ENCODE data around the gene IFI30.

IFI30 gene

DNA sequence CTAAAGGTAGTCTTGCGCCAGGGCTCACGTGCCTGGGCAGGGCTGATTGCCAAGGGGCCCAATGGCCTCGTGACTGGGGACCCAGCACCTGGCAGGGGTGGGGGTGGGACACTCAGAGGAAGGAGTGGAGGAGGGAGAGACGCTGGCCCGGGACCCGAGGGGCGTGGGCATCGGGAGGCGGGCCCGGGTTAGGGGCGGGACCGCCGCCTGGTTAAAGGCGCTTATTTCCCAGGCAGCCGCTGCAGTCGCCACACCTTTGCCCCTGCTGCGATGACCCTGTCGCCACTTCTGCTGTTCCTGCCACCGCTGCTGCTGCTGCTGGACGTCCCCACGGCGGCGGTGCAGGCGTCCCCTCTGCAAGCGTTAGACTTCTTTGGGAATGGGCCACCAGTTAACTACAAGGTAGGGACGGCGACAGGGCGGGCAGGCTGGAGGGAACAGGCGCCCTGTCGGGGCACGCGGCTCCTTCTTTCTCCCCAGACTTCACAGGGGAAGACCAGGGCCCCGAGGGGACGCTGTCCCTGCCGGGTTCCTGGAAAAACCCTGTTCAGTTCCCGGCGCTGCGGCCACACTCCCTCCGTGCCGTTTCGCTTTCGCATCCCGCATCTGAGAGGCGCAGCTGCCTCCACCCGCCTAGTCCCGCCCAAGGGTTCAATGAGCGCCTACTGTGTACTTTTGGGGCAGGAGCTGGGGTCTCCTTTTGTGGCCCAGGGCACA is at the start of gene IFI30:
IFI30 (plus strand) TSS at position 242 of the 717 bp plus-strand sequence; CDS start at position 271, 29 bp downstream.
- DNase-seq = peak; percentile 13 to 94

- DNase-seq = no peak
Observed at GRCh38 chr19:18123819-18124218, 49.8 kb upstream of the IFI30 start.

- DNase-seq = no peak
Observed at GRCh38 chr19:18126097-18126496, 47.5 kb upstream of the IFI30 start.

GRCh38 chr19:18128044-18128443 is 45.6 kb upstream of the IFI30 start:
- DNase-seq = peak in 1 of 2 donors; percentile 17

DNA sequence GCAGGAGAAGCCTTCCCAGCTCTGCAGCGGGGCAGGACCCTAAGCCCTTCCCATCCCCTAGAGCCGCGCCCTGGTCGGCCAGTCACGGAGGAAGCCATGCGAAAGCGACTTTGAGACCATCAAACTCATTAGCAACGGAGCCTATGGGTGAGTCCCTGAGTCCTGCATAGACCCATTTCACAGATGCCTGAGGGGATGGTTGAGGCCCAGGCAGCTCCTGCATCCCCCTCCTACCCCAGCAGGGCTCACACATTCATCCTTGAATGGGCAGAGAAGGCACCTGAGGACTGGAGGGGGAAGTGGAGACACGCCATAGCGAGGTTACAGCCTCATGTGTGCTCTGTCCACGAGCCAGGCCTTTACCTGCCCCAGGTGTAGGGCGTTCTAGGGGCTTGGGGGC is 44.8 kb upstream of the IFI30 start:
- no peak for DNase-seq

GRCh38 chr19:18130523-18131242 is 42.9 kb upstream of the IFI30 start:
- no peak for DNase-seq

DNA sequence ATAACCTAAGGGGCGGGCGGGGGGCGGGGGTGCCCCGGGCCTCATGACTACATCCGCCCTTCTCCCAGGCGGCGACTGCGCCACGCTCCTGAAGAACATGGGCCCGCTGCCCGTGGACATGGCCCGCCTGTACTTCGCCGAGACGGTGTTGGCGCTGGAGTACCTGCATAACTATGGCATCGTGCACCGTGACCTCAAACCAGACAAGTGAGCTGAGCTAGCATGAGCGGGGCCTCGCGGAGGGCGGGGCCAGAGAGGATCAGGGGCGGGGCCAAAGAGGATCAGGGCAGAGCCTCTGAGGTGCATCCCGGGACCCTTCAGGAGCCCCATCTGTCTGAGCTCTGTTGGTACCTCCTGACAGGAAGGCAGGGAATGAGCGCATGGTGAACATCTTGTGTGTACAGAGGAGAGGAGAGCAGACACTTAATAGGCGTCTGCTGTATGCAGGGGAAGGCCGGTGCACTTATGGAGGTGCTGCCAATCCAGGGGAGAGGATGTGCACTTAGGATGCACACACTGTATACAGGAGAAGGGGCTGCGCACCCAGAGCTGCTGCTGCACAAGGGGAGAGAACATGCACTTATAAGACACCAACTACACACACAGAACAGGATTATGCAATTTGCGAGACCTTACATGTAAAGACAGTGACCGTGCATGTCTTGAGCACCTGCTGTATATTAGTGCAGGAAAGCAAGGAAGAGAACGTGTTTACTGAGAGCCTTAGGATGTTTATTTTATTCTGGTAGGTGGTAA is 41.6 kb upstream of the IFI30 start:
- DNase-seq = no peak

DNA sequence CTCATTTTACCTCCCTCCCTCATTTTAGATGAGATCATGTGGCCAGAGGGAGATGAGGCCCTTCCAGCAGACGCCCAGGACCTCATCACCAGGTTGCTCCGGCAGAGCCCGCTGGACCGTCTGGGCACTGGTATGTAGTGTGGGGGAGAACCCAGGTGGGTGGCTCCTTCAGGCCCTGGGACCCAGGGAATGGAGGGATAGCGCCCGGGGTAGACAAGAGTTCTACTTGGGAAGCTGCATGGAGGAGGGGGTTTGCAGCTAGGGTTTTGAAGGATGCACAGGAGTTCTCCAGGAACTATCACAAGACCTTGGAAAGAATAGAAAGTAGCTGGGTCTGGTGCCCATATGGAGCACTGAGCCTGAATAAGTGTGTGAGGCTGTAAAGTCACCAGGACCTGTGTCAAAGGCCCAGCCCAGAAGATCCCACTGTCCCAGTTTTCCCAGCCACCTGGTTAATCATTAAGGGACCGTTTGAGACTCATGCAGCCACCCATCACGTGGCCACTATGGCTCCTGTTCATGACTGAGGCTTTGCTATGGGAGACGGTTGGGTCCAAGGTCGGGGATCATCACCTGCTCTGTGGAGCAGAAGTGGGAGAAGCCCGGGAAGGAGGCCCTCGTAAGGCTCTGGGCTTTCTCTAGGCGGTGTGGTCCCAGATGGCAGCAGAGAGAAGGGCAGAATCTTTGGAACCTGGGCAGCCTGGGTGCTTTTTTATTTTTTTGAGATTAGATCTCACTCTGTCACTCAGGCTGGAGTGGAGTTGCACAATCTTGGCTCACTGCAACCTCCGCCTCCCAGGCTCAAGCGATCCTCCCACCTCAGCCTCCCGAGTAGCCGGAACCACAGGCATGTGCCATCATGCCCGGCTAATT is 37.7 kb upstream of the IFI30 start:
- DNase-seq = no peak

- no peak for DNase-seq
Observed at GRCh38 chr19:18137242-18137641, 36.4 kb upstream of the IFI30 start.

DNA sequence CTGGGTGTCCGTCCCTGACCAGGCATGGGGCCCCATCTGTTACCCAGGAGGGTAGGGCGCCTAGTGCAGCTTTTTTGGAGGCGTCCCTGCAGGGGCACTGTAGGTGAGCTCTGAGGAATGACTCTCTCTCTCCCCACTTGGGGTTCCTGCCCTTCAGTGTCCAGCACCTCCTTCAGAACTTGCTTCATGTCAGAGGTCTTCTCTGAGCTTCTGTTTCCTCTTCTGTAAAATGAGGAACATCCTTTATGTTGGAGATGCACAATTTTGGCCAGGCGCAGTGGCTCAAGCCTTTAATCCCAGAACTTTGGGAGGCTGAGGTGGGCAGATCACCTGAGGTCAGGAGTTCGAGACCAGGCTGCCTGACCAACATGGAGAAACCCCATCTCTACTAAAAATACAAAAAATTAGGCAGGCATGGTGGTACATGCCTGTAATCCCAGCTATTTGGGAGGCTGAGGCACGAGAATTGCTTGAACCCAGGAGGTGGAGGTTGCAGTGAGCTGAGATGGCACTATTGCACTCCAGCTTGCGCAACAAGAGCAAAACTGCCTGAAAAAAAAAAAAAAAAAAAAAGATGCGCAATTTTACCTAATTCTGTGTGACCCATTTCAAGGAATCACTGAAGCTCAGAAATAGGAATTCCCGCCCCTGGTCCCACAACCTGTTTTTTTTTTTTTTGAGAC is 35.8 kb upstream of the IFI30 start:
- DNase-seq = no peak

DNA sequence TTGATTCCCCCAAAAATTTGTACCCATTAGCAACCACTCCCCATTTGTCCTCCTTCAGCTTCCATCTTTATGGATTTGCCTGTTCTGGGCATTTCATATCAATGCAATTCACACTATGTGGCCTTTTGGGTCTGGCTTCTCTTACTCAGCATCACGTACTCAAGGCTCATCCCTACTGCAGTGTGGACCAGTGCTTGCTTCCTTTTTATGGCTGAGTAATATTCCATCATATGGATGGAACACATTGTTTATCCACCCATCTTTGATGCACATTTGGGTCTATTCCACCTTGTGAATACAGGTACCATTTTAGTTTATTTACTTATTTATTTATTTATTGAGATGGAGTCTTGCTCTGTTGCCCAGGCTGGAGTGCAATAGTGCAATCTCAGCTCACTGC is 33.1 kb upstream of the IFI30 start:
- DNase-seq = no peak

- no peak for DNase-seq
Observed at GRCh38 chr19:18141031-18141430, 32.6 kb upstream of the IFI30 start.

DNA sequence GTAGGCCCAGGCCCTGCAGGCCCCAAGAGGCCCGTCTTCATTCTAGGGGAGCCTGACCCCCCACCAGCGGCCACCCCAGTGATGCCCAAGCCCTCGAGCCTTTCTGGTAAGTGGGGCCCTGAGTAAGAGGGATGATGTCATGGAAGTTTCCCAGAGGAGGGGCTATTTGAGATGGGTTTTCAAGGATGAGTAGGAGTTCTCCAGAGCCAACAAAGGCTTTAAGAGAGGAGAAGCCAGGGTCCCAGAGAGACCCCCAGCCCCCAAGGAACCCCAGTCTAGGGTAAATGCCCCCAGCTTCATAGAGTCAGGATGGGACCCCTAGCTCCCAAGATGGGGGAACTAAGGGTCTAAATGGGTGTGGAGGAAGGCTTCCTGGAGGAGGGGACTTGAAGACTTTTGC is 29.7 kb upstream of the IFI30 start:
- DNase-seq = no peak

DNA sequence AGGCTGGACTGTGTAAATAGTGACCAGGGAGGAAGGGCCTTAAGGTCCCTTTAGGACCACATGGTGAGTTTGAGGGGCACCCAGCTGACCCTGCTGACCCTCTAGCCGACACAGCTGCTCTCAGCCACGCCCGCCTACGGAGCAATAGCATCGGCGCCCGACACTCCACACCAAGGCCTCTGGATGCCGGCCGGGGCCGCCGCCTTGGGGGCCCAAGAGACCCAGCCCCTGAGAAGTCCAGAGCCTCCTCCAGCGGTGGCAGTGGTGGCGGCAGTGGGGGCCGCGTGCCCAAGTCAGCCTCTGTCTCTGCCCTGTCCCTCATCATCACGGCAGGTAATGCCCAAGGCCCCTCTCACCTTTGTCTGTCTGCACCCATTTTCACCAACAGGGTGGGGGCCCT is 29.3 kb upstream of the IFI30 start:
- DNase-seq = no peak

- DNase-seq = no peak
Observed at GRCh38 chr19:18144906-18145305, 28.7 kb upstream of the IFI30 start.

GRCh38 chr19:18145391-18145999 is 28.1 kb upstream of the IFI30 start:
- no peak for DNase-seq

DNA sequence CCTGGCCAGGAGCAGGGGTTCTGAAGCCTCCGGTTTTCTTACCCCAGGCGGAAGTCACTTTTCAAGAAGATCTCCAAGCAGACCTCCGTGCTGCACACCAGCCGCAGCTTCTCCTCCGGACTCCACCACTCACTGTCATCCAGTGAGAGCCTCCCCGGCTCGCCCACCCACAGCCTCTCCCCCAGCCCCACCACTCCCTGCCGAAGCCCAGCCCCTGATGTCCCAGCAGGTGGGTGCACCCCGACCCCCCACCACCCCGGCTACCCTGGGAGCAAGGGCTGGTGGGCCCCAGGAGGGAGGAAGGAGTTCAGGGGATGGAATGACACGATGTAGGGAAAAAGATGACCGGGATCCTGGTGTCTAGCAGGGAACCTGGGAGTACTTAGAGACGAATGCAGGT is 26.2 kb upstream of the IFI30 start:
- no peak for DNase-seq

- no peak for DNase-seq
Observed at GRCh38 chr19:18149596-18149975, 24.0 kb upstream of the IFI30 start.

GRCh38 chr19:18150776-18151624 is 22.6 kb upstream of the IFI30 start:
- no peak for DNase-seq

GRCh38 chr19:18152442-18152816 is 21.2 kb upstream of the IFI30 start:
- peak; percentile 95 to 99 for DNase-seq

All from bone marrow (tissue), 2 donors.